HG03280 (cell line): ENCODE results near the gene ANXA6.

ENCODE experiments used
- ATAC-seq: cut with Tn5 transposase; IDR thresholded peaks from one replicate; pipeline ENCODE4 v1.9.1; 2021; ENCODE audit warnings: mild to moderate bottlenecking, moderate library complexity; ENCODE audit not compliant: unreplicated experiment

The ANXA6 gene

GRCh38 chr5:151068433-151069197 lies 89.0 kb downstream of the ANXA6 start:
- ATAC-seq: peak; percentile 58

GRCh38 chr5:151067632-151068432 lies 89.7 kb downstream of the ANXA6 start:
- no peak for ATAC-seq

GRCh38 chr5:151066920-151067319 lies 90.7 kb downstream of the ANXA6 start:
- no peak for ATAC-seq

- ATAC-seq: no peak
These were observed 92.0 kb downstream of the ANXA6 start for GRCh38 chr5:151065609-151066008.

- no peak for ATAC-seq
These were observed 92.6 kb downstream of the ANXA6 start for GRCh38 chr5:151064916-151065499.

GRCh38 chr5:151063142-151063989 lies 94.2 kb downstream of the ANXA6 start:
- ATAC-seq: no peak

GRCh38 chr5:151062405-151063141 lies 95.0 kb downstream of the ANXA6 start:
- ATAC-seq: no peak

- no peak for ATAC-seq
These were observed 96.8 kb downstream of the ANXA6 start for GRCh38 chr5:151060742-151061141.

- no peak for ATAC-seq
These were observed 98.6 kb downstream of the ANXA6 start for GRCh38 chr5:151058891-151059489.

GRCh38 chr5:151058301-151058700 lies 99.3 kb downstream of the ANXA6 start:
- ATAC-seq: no peak

- ATAC-seq: no peak
These were observed 100.9 kb downstream of the ANXA6 start for GRCh38 chr5:151056379-151057325.

GRCh38 chr5:151055336-151055735 lies 102.2 kb downstream of the ANXA6 start:
- ATAC-seq: no peak

GRCh38 chr5:151054709-151055108 lies 102.9 kb downstream of the ANXA6 start:
- no peak for ATAC-seq

- ATAC-seq: no peak
These were observed 103.7 kb downstream of the ANXA6 start for GRCh38 chr5:151053796-151054462.

- ATAC-seq: no peak
These were observed 104.7 kb downstream of the ANXA6 start for GRCh38 chr5:151052836-151053235.

- ATAC-seq: no peak
These were observed 105.5 kb downstream of the ANXA6 start for GRCh38 chr5:151051931-151052608.

GRCh38 chr5:151051066-151051930 lies 106.3 kb downstream of the ANXA6 start:
- peak; percentile 77 for ATAC-seq
